ENCODE results near the gene VSTM5.
A peak's percentile ranks its signal among the peaks of the same experiment; 100 is the strongest.
"Not testable (repeated sequence)": the region's sequence is repeated elsewhere in the genome, so short reads cannot be mapped to it uniquely, and the experiment has no call there.

Gene VSTM5

GRCh38 chr11:93796441-93797231 lies 53.8 kb downstream of the VSTM5 start:
- DNase-seq (ENCODE audit: low read depth), result no peak

GRCh38 chr11:93791493-93791892 lies 58.9 kb downstream of the VSTM5 start:
- DNase-seq (ENCODE audit: low read depth), result no peak

GRCh38 chr11:93784935-93785360 lies 65.5 kb downstream of the VSTM5 start:
- DNase-seq (ENCODE audit: low read depth), result no peak

GRCh38 chr11:93784145-93784934 lies 66.1 kb downstream of the VSTM5 start, which contains the start of gene MED17:
Gene MED17, plus strand, starts transcription at chr11:93784282. Its CDS starts 232 bp downstream, at chr11:93784514.
- peak; percentile 85 for DNase-seq (ENCODE audit: low read depth)

- no peak for DNase-seq (ENCODE audit: low read depth)
Measured at GRCh38 chr11:93783765-93784144, 66.7 kb downstream of the VSTM5 start.

- no peak for DNase-seq (ENCODE audit: low read depth)
Measured at GRCh38 chr11:93783362-93783761, 67.1 kb downstream of the VSTM5 start.

- no peak for DNase-seq (ENCODE audit: low read depth)
Measured at GRCh38 chr11:93775289-93775688, 75.1 kb downstream of the VSTM5 start.

GRCh38 chr11:93774560-93774959 lies 75.9 kb downstream of the VSTM5 start:
- not testable (repeated sequence) for DNase-seq (ENCODE audit: low read depth)

- DNase-seq (ENCODE audit: low read depth), result no peak
Measured at GRCh38 chr11:93773601-93774200, 76.7 kb downstream of the VSTM5 start.

- no peak for DNase-seq (ENCODE audit: low read depth)
Measured at GRCh38 chr11:93773045-93773477, 77.4 kb downstream of the VSTM5 start.

GRCh38 chr11:93772123-93772522 lies 78.3 kb downstream of the VSTM5 start:
- no peak for DNase-seq (ENCODE audit: low read depth)

- no peak for DNase-seq (ENCODE audit: low read depth)
Measured at GRCh38 chr11:93770160-93770559, 80.3 kb downstream of the VSTM5 start.

Data from activated T-cell treated with anti-CD3 and anti-CD28 coated beads for 1 hour (primary cell).